ENCODE data around the gene TMEM161B.

DNA sequence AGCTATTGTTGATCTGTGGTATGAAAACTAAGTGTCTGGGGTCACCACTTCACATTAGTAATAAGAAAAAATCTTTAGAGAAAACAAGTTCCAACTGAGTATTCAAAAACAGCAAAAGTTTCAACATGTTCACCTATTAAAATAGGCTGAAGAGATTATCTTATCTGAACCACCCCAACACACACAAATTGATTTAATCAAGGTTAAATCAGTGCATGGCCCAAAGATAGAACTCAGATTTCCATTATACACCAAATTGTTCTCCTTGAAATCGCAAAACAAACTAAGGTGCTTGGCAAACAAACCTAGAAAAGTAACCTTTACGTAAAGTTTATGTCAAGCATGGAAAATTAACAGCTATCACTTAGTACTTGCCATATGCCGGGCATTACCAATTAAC lies 61.1 kb downstream of the TMEM161B start:
- TF ChIP-seq GATA2 (IDR thresholded peaks at IDR 0.05; ENCODE audit: low read depth, low read length) (no peak), GATA3 (IDR thresholded peaks at IDR 0.05; ENCODE audit: low read depth, low read length) (no peak)

Measured in SH-SY5Y (cell line).